ENCODE results near the gene CDIPT. TPM values are rescaled to one million over a fixed set of nuclear protein-coding genes. Genes with fewer than 3 reads are reported as not detected.

The CDIPT gene
- polyA plus RNA-seq, 1 donor from 2014 or later, result 95.6 TPM

GRCh38 chr16:29899516-29900101 is 36.6 kb upstream of the CDIPT start, which contains the start of gene SEZ6L2:
TSS of gene SEZ6L2 (minus strand) at chr16:29899550. CDS start at chr16:29899019, 531 bp downstream.
- H3K4me2 ChIP-seq (ENCODE audit: low read length), result peak within 1 kb of the TSS; percentile 94
- H3K27me3 ChIP-seq (ENCODE audit: insufficient read depth, low read depth, low read length), result no peaks in the 10 kb centered on the region
- H3K9ac ChIP-seq (ENCODE audit: low read length), result peak within 1 kb of the TSS; percentile 98
- H3F3A ChIP-seq (ENCODE audit: insufficient read depth, low read length, poor library complexity, severe bottlenecking), result no peaks in the 10 kb centered on the region
- peak within 1 kb of the TSS; percentile 75 for H3K4me3 ChIP-seq (ENCODE audit: low read length)
- TF ChIP-seq EP300 (conservative IDR thresholded peaks at IDR 0.05; ENCODE audit: poor library complexity, severe bottlenecking) (peak; percentile 46), MXI1 (conservative IDR thresholded peaks at IDR 0.05; ENCODE audit: poor library complexity, severe bottlenecking) (peak; percentile 53), EZH2 (IDR thresholded peaks at IDR 0.05; ENCODE audit: borderline replicate concordance, insufficient read depth, low read length, poor library complexity, severe bottlenecking) (no peak), TAF1 (IDR thresholded peaks at IDR 0.05; ENCODE audit: low read depth) (peak; percentile 71), CTCF (IDR thresholded peaks at IDR 0.05; ENCODE audit: poor library complexity, severe bottlenecking) (peak; percentile 60), POLR2AphosphoS5 (IDR thresholded peaks at IDR 0.05) (peak; percentile 82), RAD21 (conservative IDR thresholded peaks at IDR 0.05) (peak; percentile 30), SMC3 (conservative IDR thresholded peaks at IDR 0.05; ENCODE audit: poor library complexity) (peak; percentile 42), REST (IDR thresholded peaks at IDR 0.05; ENCODE audit: borderline replicate concordance) (peak; percentile 88)
- peak within 1 kb of the TSS; percentile 98 for H3K27ac ChIP-seq (ENCODE audit: low read length)
- H3K79me2 ChIP-seq (replicated peaks; ENCODE audit: insufficient read depth, low read length), result peaks cover 22% of the 10 kb centered on the region
- no peaks in the 10 kb centered on the region for H4K20me1 ChIP-seq (ENCODE audit: insufficient read depth)
- no peaks in the 10 kb centered on the region for H3K9me3 ChIP-seq (ENCODE audit: low read length)
- peak within 1 kb of the TSS; percentile 87 for H2AFZ ChIP-seq (ENCODE audit: low read depth, low read length)
- H3K9me2 ChIP-seq (ENCODE audit: insufficient read depth, low read length), result no peaks in the 10 kb centered on the region
- H3K36me3 ChIP-seq (ENCODE audit: insufficient read depth, low read length), result no peaks in the 10 kb centered on the region

- no peaks in the 10 kb centered on the region for H3F3A ChIP-seq (ENCODE audit: insufficient read depth, low read length, poor library complexity, severe bottlenecking)
- peak overlapping the region; percentile 94 for H3K4me2 ChIP-seq (ENCODE audit: low read length)
- H3K79me2 ChIP-seq (replicated peaks; ENCODE audit: insufficient read depth, low read length), result peaks cover 22% of the 10 kb centered on the region
- no peaks in the 10 kb centered on the region for H3K9me2 ChIP-seq (ENCODE audit: insufficient read depth, low read length)
- H2AFZ ChIP-seq (ENCODE audit: low read depth, low read length), result peak overlapping the region; percentile 40
- peak overlapping the region; percentile 98 for H3K27ac ChIP-seq (ENCODE audit: low read length)
- H3K36me3 ChIP-seq (ENCODE audit: insufficient read depth, low read length), result no peaks in the 10 kb centered on the region
- H3K9me3 ChIP-seq (ENCODE audit: low read length), result no peaks in the 10 kb centered on the region
- H3K9ac ChIP-seq (ENCODE audit: low read length), result peak overlapping the region; percentile 98
- no peaks in the 10 kb centered on the region for H3K27me3 ChIP-seq (ENCODE audit: insufficient read depth, low read depth, low read length)
- TF ChIP-seq CTCF (IDR thresholded peaks at IDR 0.05; ENCODE audit: poor library complexity, severe bottlenecking) (no peak), POLR2AphosphoS5 (IDR thresholded peaks at IDR 0.05) (no peak), MXI1 (conservative IDR thresholded peaks at IDR 0.05; ENCODE audit: poor library complexity, severe bottlenecking) (no peak), SMC3 (conservative IDR thresholded peaks at IDR 0.05; ENCODE audit: poor library complexity) (no peak), REST (IDR thresholded peaks at IDR 0.05; ENCODE audit: borderline replicate concordance) (peak; percentile 3), EP300 (conservative IDR thresholded peaks at IDR 0.05; ENCODE audit: poor library complexity, severe bottlenecking) (no peak), EZH2 (IDR thresholded peaks at IDR 0.05; ENCODE audit: borderline replicate concordance, insufficient read depth, low read length, poor library complexity, severe bottlenecking) (no peak), RAD21 (conservative IDR thresholded peaks at IDR 0.05) (no peak)
- H4K20me1 ChIP-seq (ENCODE audit: insufficient read depth), result no peaks in the 10 kb centered on the region
- peak overlapping the region; percentile 75 for H3K4me3 ChIP-seq (ENCODE audit: low read length)
Observed at GRCh38 chr16:29898804-29899515, 35.9 kb upstream of the CDIPT start.
